ENCODE data around the gene PDE9A. TPM values are rescaled to one million over a fixed set of nuclear protein-coding genes. Genes with fewer than 3 reads are reported as not detected.

Gene PDE9A
- total and polyA plus RNA-seq, 8 donors: 1.2 to 14.4 (median 5.0) TPM

DNA sequence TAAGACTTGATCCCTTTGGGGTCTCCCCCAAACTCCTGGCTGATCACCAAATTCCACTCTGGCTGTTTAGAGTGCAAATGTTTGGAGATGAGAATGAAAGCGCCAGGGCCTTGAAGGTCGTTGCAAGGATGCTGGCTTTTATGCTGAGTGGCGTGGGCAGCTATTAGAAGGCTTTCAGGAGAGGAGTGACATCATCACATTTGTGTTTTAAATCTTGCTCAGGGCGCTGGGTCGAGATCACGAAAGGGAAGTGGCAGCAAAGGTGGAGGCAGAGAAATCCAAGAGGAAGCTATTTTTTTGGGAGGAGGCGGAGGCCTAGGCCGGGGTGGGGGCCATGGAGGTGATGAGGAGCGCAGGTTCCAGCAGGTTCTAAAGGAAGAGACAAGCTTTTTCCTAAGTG is 49.3 kb downstream of the PDE9A start:
- ATAC-seq: no peak
- 87 to 96% methylated on average over 9 of the region's 9 CpGs for WGBS, 2 donors
- Histone ChIP-seq H3K4me3 (no peak overlapping the region), H3K27me3 (no peaks in the 10 kb centered on the region), H3K4me1 (no peaks in the 10 kb centered on the region), H3K9me3 (no peaks in the 10 kb centered on the region), H3K27ac (no peak overlapping the region), H3K36me3 (no peaks in the 10 kb centered on the region)
- intact Hi-C loops (cut with DNase I): no loop called here
- DNase-seq: no peak
- FAIRE-seq: no peak
- TF ChIP-seq, protein P1, sequence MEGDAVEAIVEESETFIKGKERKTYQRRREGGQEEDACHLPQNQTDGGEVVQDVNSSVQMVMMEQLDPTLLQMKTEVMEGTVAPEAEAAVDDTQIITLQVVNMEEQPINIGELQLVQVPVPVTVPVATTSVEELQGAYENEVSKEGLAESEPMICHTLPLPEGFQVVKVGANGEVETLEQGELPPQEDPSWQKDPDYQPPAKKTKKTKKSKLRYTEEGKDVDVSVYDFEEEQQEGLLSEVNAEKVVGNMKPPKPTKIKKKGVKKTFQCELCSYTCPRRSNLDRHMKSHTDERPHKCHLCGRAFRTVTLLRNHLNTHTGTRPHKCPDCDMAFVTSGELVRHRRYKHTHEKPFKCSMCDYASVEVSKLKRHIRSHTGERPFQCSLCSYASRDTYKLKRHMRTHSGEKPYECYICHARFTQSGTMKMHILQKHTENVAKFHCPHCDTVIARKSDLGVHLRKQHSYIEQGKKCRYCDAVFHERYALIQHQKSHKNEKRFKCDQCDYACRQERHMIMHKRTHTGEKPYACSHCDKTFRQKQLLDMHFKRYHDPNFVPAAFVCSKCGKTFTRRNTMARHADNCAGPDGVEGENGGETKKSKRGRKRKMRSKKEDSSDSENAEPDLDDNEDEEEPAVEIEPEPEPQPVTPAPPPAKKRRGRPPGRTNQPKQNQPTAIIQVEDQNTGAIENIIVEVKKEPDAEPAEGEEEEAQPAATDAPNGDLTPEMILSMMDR (IDR thresholded peaks at IDR 0.05): no peak

DNA sequence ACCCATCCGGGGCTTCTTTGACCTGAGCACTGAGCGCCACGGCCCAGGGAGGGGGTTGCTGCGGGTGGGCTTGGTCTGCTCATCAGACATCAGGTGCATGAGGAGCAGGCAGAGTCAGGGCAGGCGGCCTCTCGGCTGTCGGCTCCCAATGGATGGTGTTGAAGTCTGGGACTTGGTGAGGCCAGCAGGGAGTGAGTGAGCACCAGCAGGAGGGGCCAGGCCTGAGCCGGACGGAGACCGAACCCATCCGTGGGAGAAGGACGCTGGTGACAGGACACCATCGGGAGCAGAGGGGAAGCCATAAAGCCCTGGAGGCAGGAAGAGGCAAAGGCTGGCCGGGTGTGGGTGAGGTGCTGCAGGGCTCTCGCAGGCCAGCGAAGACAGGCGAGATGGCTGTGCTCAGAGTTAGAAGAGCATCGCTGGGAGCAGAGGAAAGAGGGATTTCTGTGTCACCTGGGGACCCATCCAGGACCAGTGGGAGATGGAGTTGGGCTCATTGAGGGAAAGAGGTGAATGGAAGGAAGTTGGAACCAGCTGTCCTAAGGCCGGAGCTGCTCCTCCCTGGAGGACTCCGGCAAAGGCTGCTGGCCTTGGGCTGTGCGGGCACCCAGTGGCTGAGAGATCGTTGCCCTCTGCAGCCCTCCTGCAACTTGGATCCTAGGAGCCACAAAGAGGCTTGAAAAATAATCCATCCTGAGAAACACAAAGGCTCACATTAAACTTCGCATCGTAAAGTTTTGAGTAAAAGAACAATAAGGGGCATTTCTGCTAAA is 49.9 kb downstream of the PDE9A start:
- ATAC-seq (no peak), DNase-seq (no peak), FAIRE-seq (no peak)
- no peaks in the 10 kb centered on the region for H3K9me3 ChIP-seq
- intact Hi-C loops (cut with DNase I): no loop called here
- no peak overlapping the region for H3K4me3 ChIP-seq
- no peaks in the 10 kb centered on the region for H3K4me1 ChIP-seq
- no peaks in the 10 kb centered on the region for H3K27me3 ChIP-seq
- H3K36me3 ChIP-seq: no peaks in the 10 kb centered on the region
- 89 to 94% methylated on average over 24 of the region's 24 CpGs for WGBS, 2 donors
- TF ChIP-seq, protein P1 (IDR thresholded peaks at IDR 0.05): no peak
- no peak overlapping the region for H3K27ac ChIP-seq

DNA sequence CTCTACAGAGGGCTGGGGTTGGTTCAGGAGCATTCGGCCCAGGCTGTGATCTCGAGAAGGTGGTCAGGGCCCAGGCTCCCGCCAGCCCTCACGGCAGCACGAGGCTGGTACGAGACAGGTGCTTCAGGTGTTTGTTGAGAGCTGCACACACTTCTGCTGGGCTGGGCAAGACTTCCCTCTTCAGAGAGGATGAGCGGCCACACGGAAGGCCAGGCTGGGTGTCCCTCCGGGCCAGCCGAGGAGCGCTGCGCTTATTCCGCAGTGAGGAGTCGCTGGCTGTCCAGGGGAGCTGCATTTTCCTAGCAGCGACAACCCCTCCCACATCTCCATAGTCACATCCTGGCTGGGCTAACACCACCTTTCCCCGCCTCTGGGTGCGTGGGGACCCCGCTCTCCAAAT is 50.5 kb downstream of the PDE9A start:
- TF ChIP-seq, protein P1 (IDR thresholded peaks at IDR 0.05): no peak
- 80 to 90% methylated on average over 18 of the region's 18 CpGs for WGBS, 2 donors

DNA sequence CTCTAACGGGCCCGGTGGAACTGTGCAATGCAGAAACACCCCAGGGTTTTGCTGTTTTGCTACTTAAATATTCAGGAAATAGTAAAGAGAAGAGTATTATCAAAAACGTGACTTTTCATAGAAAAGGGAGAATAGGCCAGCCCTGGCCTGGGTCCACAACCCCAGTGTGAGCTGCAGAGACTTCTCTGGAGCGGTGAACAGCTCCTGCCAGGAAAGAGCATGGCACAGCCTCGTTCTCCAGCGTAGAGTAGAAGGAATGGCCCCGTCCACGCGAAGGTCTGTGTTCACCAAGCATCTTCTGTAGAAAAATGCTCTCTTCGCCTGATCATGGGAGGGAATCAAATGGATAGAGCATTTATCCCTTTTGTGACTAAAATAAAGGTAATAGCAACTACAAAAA is 51.4 kb downstream of the PDE9A start:
- Histone ChIP-seq H3K27ac (no peak overlapping the region), H3K36me3 (no peaks in the 10 kb centered on the region), H3K4me1 (no peaks in the 10 kb centered on the region), H3K27me3 (no peaks in the 10 kb centered on the region), H3K4me3 (no peak overlapping the region), H3K9me3 (no peaks in the 10 kb centered on the region)
- TF ChIP-seq, protein P1 (IDR thresholded peaks at IDR 0.05): no peak
- DNase-seq (no peak), ATAC-seq (no peak), FAIRE-seq (no peak)
- intact Hi-C loops (cut with DNase I): no loop called here
- 71 to 73% methylated on average over 10 of the region's 10 CpGs for WGBS, 2 donors

More for the DNA sequence above, 50.5 kb downstream of the PDE9A start:
- FAIRE-seq: no peak
- no peak for ATAC-seq
- H3K27ac ChIP-seq: no peak overlapping the region
- H3K4me1 ChIP-seq: no peaks in the 10 kb centered on the region
- no peak for DNase-seq
- no peaks in the 10 kb centered on the region for H3K36me3 ChIP-seq
- no peak overlapping the region for H3K4me3 ChIP-seq
- intact Hi-C loops (cut with DNase I): no loop called here
- H3K9me3 ChIP-seq: no peaks in the 10 kb centered on the region
- H3K27me3 ChIP-seq: no peaks in the 10 kb centered on the region

DNA sequence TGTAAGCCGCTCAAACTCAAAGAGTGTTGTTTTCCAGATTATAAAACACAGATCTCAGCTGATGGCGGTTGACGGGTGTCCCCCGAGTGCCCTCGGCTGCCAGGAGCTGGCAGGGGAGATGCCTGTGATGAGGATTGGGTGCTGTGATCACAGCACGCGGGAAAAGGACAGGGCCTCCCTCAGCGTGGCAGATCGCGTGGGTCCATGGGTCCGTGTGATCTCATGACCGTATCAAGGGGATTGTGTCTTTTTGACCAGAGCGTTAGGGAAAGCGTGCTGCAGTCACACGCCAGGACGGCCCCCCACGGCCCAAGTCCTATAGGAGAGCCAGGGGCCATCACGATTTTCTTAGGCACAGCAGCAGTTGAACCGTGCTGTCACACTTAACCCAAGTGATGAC is 51.9 kb downstream of the PDE9A start:
- TF ChIP-seq, protein P1 (IDR thresholded peaks at IDR 0.05): no peak
- intact Hi-C loops (cut with DNase I): no loop called here
- Histone ChIP-seq H3K9me3 (no peaks in the 10 kb centered on the region), H3K27ac (no peak overlapping the region), H3K36me3 (no peaks in the 10 kb centered on the region), H3K4me1 (no peaks in the 10 kb centered on the region), H3K27me3 (no peaks in the 10 kb centered on the region), H3K4me3 (no peak overlapping the region)
- DNase-seq: no peak
- WGBS, 2 donors: 81 to 92% methylated on average over 19 of the region's 19 CpGs
- no peak for ATAC-seq
- no peak for FAIRE-seq

Measured in pancreas (tissue), 10 donors.